Stimulated activated CD8-positive, alpha-beta memory T cell treated with anti-CD3 and anti-CD28 coated beads, Interleukin-15, amount 100 ng/mL, for 4 hours (primary cell): ENCODE measurements around the gene C6orf132.

Experiments
- DNase-seq, 2 donors: peaks; one replicate each; pipeline ENCODE4 v3.0.0-alpha.2; 2020; ENCODE audit warnings: low read depth in 2 of 2

Gene C6orf132

DNA sequence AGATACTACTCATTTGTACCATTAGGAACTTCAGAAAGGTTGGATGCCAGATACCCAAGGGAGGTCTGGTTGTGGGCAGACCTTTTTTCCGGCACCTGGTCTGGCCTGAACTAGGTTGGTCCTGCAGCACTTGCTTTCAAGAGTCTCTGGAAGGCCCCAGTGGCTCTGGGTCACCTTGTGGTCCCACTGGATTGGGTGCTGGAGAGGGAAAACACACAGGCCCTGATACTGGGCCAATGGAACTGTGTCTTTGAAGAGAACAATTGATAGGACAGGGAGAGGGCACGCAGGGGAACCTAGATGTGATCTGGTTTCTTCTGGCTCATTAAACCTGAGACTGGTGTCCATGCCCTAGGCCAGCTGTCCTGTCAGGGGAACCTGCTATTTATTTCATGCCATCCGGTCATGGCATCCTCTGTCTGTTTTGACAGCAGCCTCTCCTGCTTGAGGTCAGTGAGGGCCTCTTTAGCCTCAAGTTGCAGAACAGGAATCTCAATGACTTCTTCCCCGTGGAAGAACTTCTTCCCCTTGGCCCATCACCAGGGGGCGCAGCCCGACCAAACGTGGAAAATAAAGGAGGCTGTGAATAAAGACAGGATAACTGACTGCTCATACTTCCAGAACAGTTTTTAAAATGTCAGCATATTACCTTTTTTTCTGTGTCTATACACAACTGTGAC lies 67.1 kb downstream of the C6orf132 start:
- DNase-seq = peak; percentile 15 to 19

DNA sequence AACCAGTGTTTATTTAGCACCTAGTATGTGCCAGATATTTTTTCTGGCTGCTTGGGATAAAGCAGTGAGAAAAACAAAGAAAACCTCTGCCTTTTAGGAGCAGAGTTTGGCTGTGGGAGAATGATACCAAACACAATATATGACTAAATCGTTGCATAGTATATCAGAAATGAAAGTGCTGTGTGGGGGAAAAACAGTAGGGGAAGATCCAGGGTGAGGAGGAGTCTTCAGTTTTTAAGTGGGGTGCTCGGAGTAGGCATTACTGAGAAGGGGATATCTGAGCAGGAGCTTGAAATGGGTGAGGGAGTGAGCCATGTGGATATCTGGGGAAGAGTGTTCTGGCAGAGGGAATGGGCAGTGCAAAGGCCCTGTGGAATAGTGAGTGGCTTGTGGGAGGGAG lies 69.1 kb downstream of the C6orf132 start:
- no peak for DNase-seq

DNA sequence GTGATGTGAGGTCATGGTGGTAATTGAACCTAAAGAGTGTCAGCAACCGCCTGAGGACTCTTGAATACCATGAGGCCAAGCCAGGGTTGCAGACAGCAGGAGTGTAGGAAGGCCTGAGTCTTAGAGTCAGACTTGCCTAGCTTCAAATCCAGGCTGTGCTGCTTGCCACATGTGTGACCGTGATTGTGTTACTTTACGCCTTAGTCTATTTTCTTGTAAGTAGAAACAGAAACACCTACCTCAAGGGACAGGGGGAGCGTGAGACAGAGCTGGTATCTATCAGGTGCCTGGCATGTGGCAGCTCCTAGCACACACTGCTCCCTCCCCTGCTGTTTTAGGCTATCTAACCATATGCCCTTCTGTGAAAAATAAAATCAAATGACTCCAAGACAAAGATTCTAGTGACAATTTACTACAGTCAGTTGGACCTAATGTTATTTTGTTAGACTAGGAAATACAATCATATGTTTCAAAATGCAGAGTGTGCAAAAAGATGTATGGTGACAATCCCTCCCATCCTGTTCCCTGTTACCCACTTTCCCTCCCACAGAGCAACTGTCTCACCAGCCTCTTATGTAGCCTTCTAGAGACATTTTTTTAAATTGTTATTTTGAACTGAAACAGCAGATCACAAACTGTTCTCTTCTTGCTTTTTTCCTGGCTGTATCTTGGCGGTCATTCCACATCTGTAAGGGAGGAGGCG lies 70.4 kb downstream of the C6orf132 start:
- no peak for DNase-seq

DNA sequence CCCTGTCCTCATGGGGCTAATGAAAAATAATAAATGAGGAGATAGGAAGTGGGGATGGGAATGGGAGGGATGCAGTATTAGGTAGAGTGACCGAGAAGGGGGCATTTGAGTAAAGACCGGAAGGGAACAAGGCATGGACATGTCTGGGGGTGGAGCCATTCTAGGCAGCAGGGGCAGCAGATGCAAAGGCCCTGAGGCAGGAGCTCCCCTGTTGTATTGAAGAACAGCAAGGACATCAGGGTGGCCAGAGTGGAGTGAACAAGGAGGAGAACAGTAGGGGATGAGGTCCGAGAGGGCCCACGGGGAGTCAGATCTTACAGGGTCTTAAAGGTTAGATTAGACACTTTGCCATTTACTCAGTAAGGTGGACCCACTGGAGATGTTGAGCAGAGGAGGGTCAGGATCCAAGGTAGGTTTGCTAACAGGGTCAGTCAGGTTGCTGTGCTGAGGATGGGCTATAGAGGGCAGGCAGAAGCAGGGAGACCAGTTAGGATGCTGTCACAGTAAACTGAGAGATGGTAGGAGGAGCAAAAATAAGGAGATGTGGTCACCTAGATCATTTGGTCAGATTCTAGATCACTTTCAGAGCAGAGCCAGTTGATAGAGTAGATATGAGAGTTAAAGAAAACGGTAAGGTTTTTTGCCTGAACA lies 73.4 kb downstream of the C6orf132 start:
- DNase-seq = no peak

DNA sequence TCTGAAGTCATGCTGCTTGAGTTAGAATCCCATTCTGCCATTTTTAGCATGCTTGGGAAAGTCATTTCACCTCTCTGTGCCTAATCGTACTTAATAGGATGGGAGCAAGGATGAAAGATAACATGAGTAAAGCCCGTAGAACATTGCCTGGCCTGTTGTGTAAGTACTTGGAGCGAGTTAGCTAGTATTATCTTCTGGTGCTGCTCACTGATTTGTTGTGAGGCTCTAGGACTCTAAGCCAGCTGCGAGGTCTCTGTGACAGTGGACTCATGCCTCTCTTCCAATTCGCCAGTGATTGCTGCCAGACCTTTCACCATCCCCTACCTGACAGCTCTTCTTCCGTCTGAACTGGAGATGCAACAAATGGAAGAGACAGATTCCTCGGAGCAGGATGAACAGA lies 74.2 kb downstream of the C6orf132 start:
- DNase-seq = no peak

DNA sequence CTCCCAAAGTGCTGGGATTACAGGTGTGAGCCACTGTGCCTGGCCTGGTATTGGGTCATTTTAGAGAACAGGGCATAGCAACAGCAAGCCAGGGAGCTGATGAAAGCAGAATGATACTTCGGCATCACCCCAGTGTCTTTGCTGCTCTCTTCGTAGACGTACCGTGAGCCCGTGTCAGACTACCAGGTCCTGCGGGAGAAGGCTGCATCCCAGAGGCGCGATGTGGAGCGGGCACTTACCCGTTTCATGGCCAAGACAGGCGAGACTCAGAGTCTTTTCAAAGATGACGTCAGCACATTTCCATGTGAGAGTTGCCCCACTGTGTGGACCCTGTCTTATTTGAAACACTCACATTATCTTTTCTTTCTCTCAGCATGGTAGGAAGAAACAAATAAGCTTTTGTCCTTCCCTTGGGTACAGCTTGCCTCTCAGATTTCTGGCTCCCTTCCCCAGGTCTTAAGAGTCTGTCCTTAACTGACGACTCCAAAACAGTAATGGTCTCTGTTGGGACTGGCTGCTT lies 76.2 kb downstream of the C6orf132 start:
- DNase-seq = no peak

DNA sequence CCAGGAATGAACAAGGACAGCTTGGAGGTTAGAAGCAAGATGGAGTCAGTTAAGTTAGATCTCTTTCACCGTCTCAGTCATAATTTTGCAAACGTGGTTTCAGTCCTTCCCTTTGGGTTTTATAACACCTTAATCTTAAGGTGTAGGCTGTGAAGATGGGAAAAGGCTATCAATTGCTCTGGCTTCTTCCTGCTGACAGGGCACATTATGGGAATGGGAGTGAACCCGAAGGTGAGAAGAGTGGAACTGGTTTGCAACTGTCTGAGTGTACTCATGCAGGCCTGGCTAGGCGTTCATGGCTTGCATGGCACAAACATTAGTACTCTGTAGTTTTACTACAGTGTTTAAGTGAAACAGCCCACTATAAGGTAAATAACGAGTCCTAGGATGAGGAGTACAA lies 82.7 kb downstream of the C6orf132 start:
- no peak for DNase-seq

DNA sequence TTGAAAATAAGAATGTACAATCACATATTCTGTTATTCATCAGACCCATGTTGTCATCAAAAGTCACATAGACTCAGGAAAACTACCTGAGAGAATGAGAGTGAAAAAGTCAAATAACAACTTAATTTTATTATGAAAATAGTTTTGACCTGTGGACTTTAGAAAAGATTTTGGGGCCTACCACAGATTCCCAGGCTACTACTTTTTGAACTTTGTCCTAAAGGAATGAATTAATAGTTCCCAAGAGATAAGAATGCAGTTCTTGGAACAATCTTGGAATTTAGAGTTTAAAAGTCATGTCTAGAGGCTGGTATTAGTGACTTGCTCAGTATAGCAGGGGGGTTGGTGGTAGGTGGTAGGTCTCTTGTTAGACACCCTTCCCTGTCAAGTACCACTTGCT lies 88.8 kb downstream of the C6orf132 start:
- DNase-seq = no peak

DNA sequence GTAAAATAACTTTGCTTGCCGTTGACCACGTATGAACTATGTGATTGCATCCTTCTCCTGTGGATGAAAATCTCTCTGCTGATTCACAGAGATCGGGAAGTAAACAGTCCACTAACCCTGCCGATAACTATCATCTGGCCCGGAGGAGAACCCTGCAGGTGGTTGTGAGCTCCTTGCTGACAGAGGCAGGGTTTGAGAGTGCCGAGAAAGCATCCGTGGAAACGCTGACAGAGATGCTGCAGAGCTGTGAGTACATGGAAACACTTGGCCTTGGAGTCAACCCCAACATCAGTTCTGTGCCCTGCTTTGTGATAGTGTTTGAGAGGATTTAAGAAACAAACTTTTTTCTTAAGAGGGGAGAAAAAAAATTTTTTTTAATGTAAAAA lies 91.2 kb downstream of the C6orf132 start:
- DNase-seq = no peak
